Chondrocyte (in vitro differentiated cells): ENCODE data around the gene RCOR2. TPM values are rescaled to one million over a fixed set of nuclear protein-coding genes. Genes with fewer than 3 reads are reported as not detected.

ENCODE experiments used
- DNase-seq: peaks from one replicate; pipeline ENCODE4 v3.0.0; 2021; ENCODE audit warnings: mixed read lengths, low spot score
- H3K27ac Mint-ChIP-seq: one replicate; pipeline ENCODE4 v1.8.0; 2021; ENCODE audit warnings: mild to moderate bottlenecking, moderate library complexity, mixed read lengths; ENCODE audit not compliant: unreplicated experiment
- H3K27me3 Mint-ChIP-seq: 2 replicates; pipeline ENCODE4 v1.8.0; 2021; ENCODE audit warnings: low read depth, mixed read lengths
- H3K36me3 Mint-ChIP-seq: 2 replicates; pipeline ENCODE4 v1.8.0; 2021; ENCODE audit warnings: low read depth, mixed read lengths
- H3K4me1 Mint-ChIP-seq: 2 replicates; pipeline ENCODE4 v1.8.0; 2021; ENCODE audit warnings: low read depth, mild to moderate bottlenecking, mixed read lengths
- H3K4me3 Mint-ChIP-seq: one replicate; pipeline ENCODE4 v1.8.0; 2021; ENCODE audit warnings: mild to moderate bottlenecking, moderate library complexity, mixed read lengths; ENCODE audit not compliant: unreplicated experiment
- H3K9me3 Mint-ChIP-seq: 2 replicates; pipeline ENCODE4 v1.8.0; 2021; ENCODE audit warnings: low read depth, mixed read lengths
- CTCF ChIP-seq: fragments of 200-600 bp; sonication (generic); IDR thresholded peaks from 2 replicates; pipeline ENCODE4 v1.5.0; 2021; ENCODE audit warnings: antibody characterized with exemption, mild to moderate bottlenecking, moderate library complexity
- total RNA-seq: library from RNA; stranded (reverse); gene quantifications from 3 replicates; pipeline ENCODE4 v1.2.1, GENCODE V29; 2021

RCOR2 gene
- total RNA-seq, 1 donor from 2014 or later, result 2.7 TPM

GRCh38 chr11:63909591-63910506, 7.1 kb downstream of the RCOR2 start:
- Mint-ChIP-seq H3K9me3 (no peaks in the 10 kb centered on the region), H3K36me3 (peaks cover 5% of the 10 kb centered on the region), H3K4me1 (peaks cover 3% of the 10 kb centered on the region), H3K27ac (peak overlapping the region; percentile 69), H3K4me3 (no peak overlapping the region), H3K27me3 (no peaks in the 10 kb centered on the region)
- no peak for TF ChIP-seq CTCF
- DNase-seq, result no peak

- H3K4me3 Mint-ChIP-seq, result no peak overlapping the region
- no peak for TF ChIP-seq CTCF
- H3K9me3 Mint-ChIP-seq, result no peaks in the 10 kb centered on the region
- no peak for DNase-seq
- H3K27ac Mint-ChIP-seq, result no peak overlapping the region
- no peaks in the 10 kb centered on the region for H3K27me3 Mint-ChIP-seq
- peaks cover 3% of the 10 kb centered on the region for H3K4me1 Mint-ChIP-seq
- H3K36me3 Mint-ChIP-seq, result peaks cover 11% of the 10 kb centered on the region
Observed at GRCh38 chr11:63908631-63909401, 8.1 kb downstream of the RCOR2 start.

GRCh38 chr11:63907808-63908530, 9.0 kb downstream of the RCOR2 start:
- Mint-ChIP-seq H3K27ac (no peak overlapping the region), H3K36me3 (peaks cover 15% of the 10 kb centered on the region), H3K4me1 (peaks cover 3% of the 10 kb centered on the region), H3K27me3 (no peaks in the 10 kb centered on the region), H3K9me3 (no peaks in the 10 kb centered on the region), H3K4me3 (no peak overlapping the region)
- no peak for DNase-seq
- TF ChIP-seq CTCF, result no peak

- no peak for DNase-seq
- Mint-ChIP-seq H3K9me3 (no peaks in the 10 kb centered on the region), H3K27me3 (no peaks in the 10 kb centered on the region), H3K36me3 (peaks cover 17% of the 10 kb centered on the region), H3K4me1 (peaks cover 3% of the 10 kb centered on the region), H3K27ac (no peak overlapping the region), H3K4me3 (no peak overlapping the region)
- no peak for TF ChIP-seq CTCF
Observed at GRCh38 chr11:63907063-63907462, 9.9 kb downstream of the RCOR2 start.

GRCh38 chr11:63906585-63906984, 10.4 kb downstream of the RCOR2 start:
- no peak for DNase-seq
- peaks cover 17% of the 10 kb centered on the region for H3K36me3 Mint-ChIP-seq
- TF ChIP-seq CTCF, result peak; percentile 71
- H3K9me3 Mint-ChIP-seq, result no peaks in the 10 kb centered on the region
- no peak overlapping the region for H3K4me3 Mint-ChIP-seq
- no peaks in the 10 kb centered on the region for H3K27me3 Mint-ChIP-seq
- H3K4me1 Mint-ChIP-seq, result peaks cover 3% of the 10 kb centered on the region
- no peak overlapping the region for H3K27ac Mint-ChIP-seq
